Measurements from ENCODE around the gene CILP2.

CILP2 gene

GRCh38 chr19:19540715-19541515, 2.9 kb downstream of the CILP2 start:
- H3K9ac ChIP-seq, result no peak overlapping the region
- no peak overlapping the region for H3K4me2 ChIP-seq (ENCODE audit: low read length)
- no peaks in the 10 kb centered on the region for H3K36me3 ChIP-seq (ENCODE audit: control insufficient read depth, insufficient read depth, low read length)
- no peaks in the 10 kb centered on the region for H3K79me2 ChIP-seq
- peaks cover 3% of the 10 kb centered on the region for H3K27me3 ChIP-seq (ENCODE audit: control insufficient read depth, insufficient read depth, low read length)
- no peak for TF ChIP-seq CTCF (IDR thresholded peaks at IDR 0.05)
- H3K9me3 ChIP-seq (ENCODE audit: control insufficient read depth, low read length), result no peaks in the 10 kb centered on the region
- H2AFZ ChIP-seq, result peak overlapping the region; percentile 30
- peaks cover 3% of the 10 kb centered on the region for H3K4me1 ChIP-seq
- H3K4me3 ChIP-seq (ENCODE audit: low read depth, low read length), result no peak overlapping the region
- no peak overlapping the region for H3K27ac ChIP-seq

GRCh38 chr19:19541616-19542015, 3.6 kb downstream of the CILP2 start:
- peaks cover 3% of the 10 kb centered on the region for H3K27me3 ChIP-seq (ENCODE audit: control insufficient read depth, insufficient read depth, low read length)
- peaks cover 3% of the 10 kb centered on the region for H3K4me1 ChIP-seq
- TF ChIP-seq CTCF (IDR thresholded peaks at IDR 0.05), result no peak

GRCh38 chr19:19542507-19542906, 4.4 kb downstream of the CILP2 start:
- H3K79me2 ChIP-seq, result no peaks in the 10 kb centered on the region
- H3K27ac ChIP-seq, result no peak overlapping the region
- no peak overlapping the region for H2AFZ ChIP-seq
- TF ChIP-seq CTCF (IDR thresholded peaks at IDR 0.05), result no peak
- H3K4me2 ChIP-seq (ENCODE audit: low read length), result no peak overlapping the region
- no peaks in the 10 kb centered on the region for H3K9me3 ChIP-seq (ENCODE audit: control insufficient read depth, low read length)
- no peak overlapping the region for H3K4me3 ChIP-seq (ENCODE audit: low read depth, low read length)
- H3K9ac ChIP-seq, result no peak overlapping the region
- peaks cover 3% of the 10 kb centered on the region for H3K4me1 ChIP-seq
- H3K27me3 ChIP-seq (ENCODE audit: control insufficient read depth, insufficient read depth, low read length), result peaks cover 3% of the 10 kb centered on the region
- H3K36me3 ChIP-seq (ENCODE audit: control insufficient read depth, insufficient read depth, low read length), result no peaks in the 10 kb centered on the region

More at GRCh38 chr19:19541616-19542015, 3.6 kb downstream of the CILP2 start:
- no peaks in the 10 kb centered on the region for H3K9me3 ChIP-seq (ENCODE audit: control insufficient read depth, low read length)
- H3K4me3 ChIP-seq (ENCODE audit: low read depth, low read length), result no peak overlapping the region
- H3K4me2 ChIP-seq (ENCODE audit: low read length), result no peak overlapping the region
- no peak overlapping the region for H3K9ac ChIP-seq
- no peak overlapping the region for H2AFZ ChIP-seq
- no peak overlapping the region for H3K27ac ChIP-seq
- no peaks in the 10 kb centered on the region for H3K79me2 ChIP-seq
- H3K36me3 ChIP-seq (ENCODE audit: control insufficient read depth, insufficient read depth, low read length), result no peaks in the 10 kb centered on the region

- H3K4me1 ChIP-seq, result peaks cover 3% of the 10 kb centered on the region
- H3K79me2 ChIP-seq, result no peaks in the 10 kb centered on the region
- H3K9ac ChIP-seq, result no peak overlapping the region
- peaks cover 3% of the 10 kb centered on the region for H3K27me3 ChIP-seq (ENCODE audit: control insufficient read depth, insufficient read depth, low read length)
- no peak overlapping the region for H3K4me2 ChIP-seq (ENCODE audit: low read length)
- H2AFZ ChIP-seq, result no peak overlapping the region
- H3K27ac ChIP-seq, result no peak overlapping the region
- no peaks in the 10 kb centered on the region for H3K9me3 ChIP-seq (ENCODE audit: control insufficient read depth, low read length)
- H3K4me3 ChIP-seq (ENCODE audit: low read depth, low read length), result no peak overlapping the region
- no peak for TF ChIP-seq CTCF (IDR thresholded peaks at IDR 0.05)
- no peaks in the 10 kb centered on the region for H3K36me3 ChIP-seq (ENCODE audit: control insufficient read depth, insufficient read depth, low read length)
Measured at GRCh38 chr19:19543101-19543500, 5.0 kb downstream of the CILP2 start.

GRCh38 chr19:19543640-19544039, 5.6 kb downstream of the CILP2 start:
- Histone ChIP-seq H3K9ac (no peak overlapping the region), H3K4me2 (ENCODE audit: low read length) (no peak overlapping the region), H3K4me3 (ENCODE audit: low read depth, low read length) (no peak overlapping the region), H3K36me3 (ENCODE audit: control insufficient read depth, insufficient read depth, low read length) (no peaks in the 10 kb centered on the region), H3K4me1 (peaks cover 2% of the 10 kb centered on the region), H3K9me3 (ENCODE audit: control insufficient read depth, low read length) (no peaks in the 10 kb centered on the region), H3K27me3 (ENCODE audit: control insufficient read depth, insufficient read depth, low read length) (peaks cover 3% of the 10 kb centered on the region), H3K79me2 (no peaks in the 10 kb centered on the region), H3K27ac (no peak overlapping the region), H2AFZ (no peak overlapping the region)
- no peak for TF ChIP-seq CTCF (IDR thresholded peaks at IDR 0.05)

Measured in parathyroid adenoma (tissue), 2 donors.